ENCODE measurements around the gene RAPGEF6.

GRCh38 chr5:131595088-131596033 is 39.7 kb downstream of the RAPGEF6 start:
- TF ChIP-seq CTCF (IDR thresholded peaks at IDR 0.05) (no peak), POLR2A (IDR thresholded peaks at IDR 0.05) (no peak)

All from heart left ventricle (tissue), 13 donors.